ENCODE results near the gene DNM2.
"Not testable (repeated sequence)": the region's sequence is repeated elsewhere in the genome, so short reads cannot be mapped to it uniquely, and the experiment has no call there.

The DNM2 gene

GRCh38 chr19:10854350-10855089, 136.6 kb downstream of the DNM2 start:
- DNase-seq (ENCODE audit: low read depth in 1 of 2, low spot score in 1 of 2), result no peak
- in situ Hi-C loops (cut with HindIII; ENCODE audit: low pct_unique_long_range_greater_than_20kb, low sequenced_read_pairs), result no loop called here
- TF ChIP-seq JUND (IDR thresholded peaks at IDR 0.05; ENCODE audit: low read depth), result no peak

- in situ Hi-C loops (cut with HindIII; ENCODE audit: low pct_unique_long_range_greater_than_20kb, low sequenced_read_pairs), result no loop called here
- no peak for DNase-seq (ENCODE audit: low read depth in 1 of 2, low spot score in 1 of 2)
Measured at GRCh38 chr19:10855879-10856522, 138.1 kb downstream of the DNM2 start.

GRCh38 chr19:10856899-10857298, 139.0 kb downstream of the DNM2 start:
- in situ Hi-C loops (cut with HindIII; ENCODE audit: low pct_unique_long_range_greater_than_20kb, low sequenced_read_pairs); DNase-seq (ENCODE audit: low read depth in 1 of 2, low spot score in 1 of 2): not testable (repeated sequence)

More at GRCh38 chr19:10855879-10856522, 138.1 kb downstream of the DNM2 start:
- no peak for TF ChIP-seq JUND (IDR thresholded peaks at IDR 0.05; ENCODE audit: low read depth)

GRCh38 chr19:10858204-10858828, 140.4 kb downstream of the DNM2 start:
- in situ Hi-C loops (cut with HindIII; ENCODE audit: low pct_unique_long_range_greater_than_20kb, low sequenced_read_pairs), result no loop called here
- no peak for DNase-seq (ENCODE audit: low read depth in 1 of 2, low spot score in 1 of 2)
- no peak for TF ChIP-seq JUND (IDR thresholded peaks at IDR 0.05; ENCODE audit: low read depth)

- peak in 1 of 2 experiments; percentile 54 for DNase-seq (ENCODE audit: low read depth in 1 of 2, low spot score in 1 of 2)
- in situ Hi-C loops (cut with HindIII; ENCODE audit: low pct_unique_long_range_greater_than_20kb, low sequenced_read_pairs), result no loop called here
- no peak for TF ChIP-seq JUND (IDR thresholded peaks at IDR 0.05; ENCODE audit: low read depth)
Measured at GRCh38 chr19:10861103-10861651, 143.3 kb downstream of the DNM2 start.

- DNase-seq (ENCODE audit: low read depth in 1 of 2, low spot score in 1 of 2), result no peak
- in situ Hi-C loops (cut with HindIII; ENCODE audit: low pct_unique_long_range_greater_than_20kb, low sequenced_read_pairs), result no loop called here
- TF ChIP-seq JUND (IDR thresholded peaks at IDR 0.05; ENCODE audit: low read depth), result no peak
Measured at GRCh38 chr19:10862561-10863106, 144.8 kb downstream of the DNM2 start.

- in situ Hi-C loops (cut with HindIII; ENCODE audit: low pct_unique_long_range_greater_than_20kb, low sequenced_read_pairs), result no loop called here
Measured at GRCh38 chr19:10863107-10863717, 145.3 kb downstream of the DNM2 start.

GRCh38 chr19:10864538-10864899, 146.6 kb downstream of the DNM2 start:
- TF ChIP-seq JUND (IDR thresholded peaks at IDR 0.05; ENCODE audit: low read depth), result no peak
- in situ Hi-C loops (cut with HindIII; ENCODE audit: low pct_unique_long_range_greater_than_20kb, low sequenced_read_pairs), result no loop called here
- DNase-seq (ENCODE audit: low read depth in 1 of 2, low spot score in 1 of 2), result peak; percentile 72 to 82

More at GRCh38 chr19:10863107-10863717, 145.3 kb downstream of the DNM2 start:
- no peak for TF ChIP-seq JUND (IDR thresholded peaks at IDR 0.05; ENCODE audit: low read depth)
- peak; percentile 39 to 80 for DNase-seq (ENCODE audit: low read depth in 1 of 2, low spot score in 1 of 2)

GRCh38 chr19:10866495-10866894, 148.6 kb downstream of the DNM2 start:
- TF ChIP-seq JUND (IDR thresholded peaks at IDR 0.05; ENCODE audit: low read depth), result no peak
- in situ Hi-C loops (cut with HindIII; ENCODE audit: low pct_unique_long_range_greater_than_20kb, low sequenced_read_pairs), result no loop called here
- DNase-seq (ENCODE audit: low read depth in 1 of 2, low spot score in 1 of 2), result no peak

- TF ChIP-seq JUND (IDR thresholded peaks at IDR 0.05; ENCODE audit: low read depth), result no peak
- DNase-seq (ENCODE audit: low read depth in 1 of 2, low spot score in 1 of 2), result no peak
- in situ Hi-C loops (cut with HindIII; ENCODE audit: low pct_unique_long_range_greater_than_20kb, low sequenced_read_pairs), result no loop called here
Measured at GRCh38 chr19:10868872-10869547, 151.1 kb downstream of the DNM2 start.

- DNase-seq (ENCODE audit: low read depth in 1 of 2, low spot score in 1 of 2); in situ Hi-C loops (cut with HindIII; ENCODE audit: low pct_unique_long_range_greater_than_20kb, low sequenced_read_pairs): not testable (repeated sequence)
Measured at GRCh38 chr19:10869872-10870311, 152.0 kb downstream of the DNM2 start.

GRCh38 chr19:10870501-10870954, 152.6 kb downstream of the DNM2 start:
- no peak for TF ChIP-seq JUND (IDR thresholded peaks at IDR 0.05; ENCODE audit: low read depth)
- DNase-seq (ENCODE audit: low read depth in 1 of 2, low spot score in 1 of 2), result no peak

More at GRCh38 chr19:10870501-10870954, 152.6 kb downstream of the DNM2 start:
- in situ Hi-C loops (cut with HindIII; ENCODE audit: low pct_unique_long_range_greater_than_20kb, low sequenced_read_pairs), result no loop called here

Measured in T47D (cell line).